Measurements from ENCODE around the gene SMCO1.
"Not testable (repeated sequence)": the region's sequence is repeated elsewhere in the genome, so short reads cannot be mapped to it uniquely, and the experiment has no call there.

The SMCO1 gene

DNA sequence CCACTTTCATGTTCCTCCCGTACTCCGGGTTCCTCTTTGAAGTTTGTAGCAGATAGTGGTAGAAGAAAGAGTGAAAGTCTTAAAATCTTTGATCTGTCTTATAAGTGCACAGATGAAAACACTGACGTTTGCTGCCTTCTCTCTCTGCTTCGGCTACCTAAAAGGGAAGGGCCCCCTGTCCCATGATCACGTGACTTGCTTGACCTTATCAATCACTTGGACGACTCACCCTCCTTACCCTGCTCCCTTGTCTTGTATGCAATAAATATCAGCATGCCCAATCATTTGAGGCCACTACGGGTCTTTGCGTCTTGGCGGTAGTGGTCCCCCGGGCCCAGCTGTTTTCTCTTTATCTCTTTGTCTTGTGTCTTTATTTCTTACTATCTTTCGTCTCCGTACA, 6.1 kb upstream of the SMCO1 start:
- H3K27ac ChIP-seq (ENCODE audit: low read depth, low read length); H3K9ac ChIP-seq (ENCODE audit: low read length); H3K4me3 ChIP-seq (ENCODE audit: low read depth, low read length); H3K27me3 ChIP-seq (ENCODE audit: control insufficient read depth, insufficient read depth, low read length); H3K36me3 ChIP-seq (ENCODE audit: control insufficient read depth, insufficient read depth, low read length): not testable (repeated sequence)
- Histone ChIP-seq H3K9me3 (ENCODE audit: control insufficient read depth, insufficient read depth, low read depth, low read length) (peaks cover 49% of the 10 kb centered on the region), H3K4me1 (ENCODE audit: control insufficient read depth, insufficient read depth, low read length) (peaks cover 11% of the 10 kb centered on the region)

DNA sequence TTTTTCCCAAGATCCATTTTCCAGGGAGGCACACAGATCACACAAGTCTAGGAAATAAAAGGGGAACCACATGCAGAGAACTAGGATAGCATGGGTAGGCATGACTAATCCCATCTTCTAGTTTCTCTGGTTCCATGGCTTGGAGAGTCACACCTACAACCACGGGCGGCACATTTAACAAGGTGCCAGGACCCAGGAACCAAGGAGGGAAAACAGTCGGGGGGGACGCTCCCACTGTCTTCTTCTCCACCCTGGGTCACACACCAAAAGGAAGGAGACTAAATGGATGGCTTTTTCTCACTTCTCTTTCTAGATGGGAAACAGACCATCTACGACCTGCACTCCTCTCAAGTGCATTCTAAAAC, 4.6 kb upstream of the SMCO1 start:
- H3K9me3 ChIP-seq (ENCODE audit: control insufficient read depth, insufficient read depth, low read depth, low read length): peaks cover 49% of the 10 kb centered on the region
- no peak overlapping the region for H3K9ac ChIP-seq (ENCODE audit: low read length)
- H3K27me3 ChIP-seq (ENCODE audit: control insufficient read depth, insufficient read depth, low read length): no peaks in the 10 kb centered on the region
- H3K4me3 ChIP-seq (ENCODE audit: low read depth, low read length): no peak overlapping the region
- H3K36me3 ChIP-seq (ENCODE audit: control insufficient read depth, insufficient read depth, low read length): no peaks in the 10 kb centered on the region
- no peak overlapping the region for H3K27ac ChIP-seq (ENCODE audit: low read depth, low read length)
- peaks cover 11% of the 10 kb centered on the region for H3K4me1 ChIP-seq (ENCODE audit: control insufficient read depth, insufficient read depth, low read length)

DNA sequence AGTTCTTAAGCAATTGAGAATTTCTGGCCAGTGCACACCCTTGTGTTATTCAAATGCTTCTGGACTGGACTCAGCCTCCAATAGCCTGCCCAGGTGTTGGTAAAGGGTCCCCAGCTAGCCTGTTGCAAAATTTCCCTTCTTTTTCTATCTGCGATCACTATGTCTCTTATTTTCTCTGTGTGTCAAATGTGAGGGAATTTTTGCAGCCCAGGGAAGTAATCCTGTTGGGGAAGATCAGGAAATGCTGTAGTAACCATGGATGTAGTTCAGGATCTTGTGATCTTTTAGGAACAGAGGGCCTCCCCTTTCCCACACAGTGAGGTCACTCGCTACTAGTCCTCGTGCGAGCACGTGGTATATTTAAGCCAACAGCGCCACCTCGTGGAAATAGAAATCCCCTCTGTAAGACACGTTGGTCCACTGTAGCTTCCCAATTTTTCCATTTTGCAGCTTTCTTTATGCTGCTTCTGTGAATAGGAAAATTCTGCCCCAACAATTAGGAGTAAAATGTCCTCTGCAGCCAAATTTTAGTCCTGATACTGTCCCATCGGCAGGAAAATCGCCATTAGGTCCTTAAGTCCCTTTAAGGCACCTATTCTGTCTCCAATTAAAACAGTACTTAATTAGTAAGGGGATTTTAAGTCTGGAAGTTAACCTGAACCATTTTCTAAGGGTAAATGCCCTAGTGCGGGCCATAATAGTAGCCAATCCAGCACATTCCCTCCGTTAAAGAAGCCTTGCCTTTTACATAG, 4.0 kb upstream of the SMCO1 start:
- Histone ChIP-seq H3K4me1 (ENCODE audit: control insufficient read depth, insufficient read depth, low read length) (peaks cover 11% of the 10 kb centered on the region), H3K4me3 (ENCODE audit: low read depth, low read length) (no peak overlapping the region), H3K27me3 (ENCODE audit: control insufficient read depth, insufficient read depth, low read length) (no peaks in the 10 kb centered on the region), H3K27ac (ENCODE audit: low read depth, low read length) (no peak overlapping the region), H3K9ac (ENCODE audit: low read length) (peak overlapping the region; percentile 0), H3K9me3 (ENCODE audit: control insufficient read depth, insufficient read depth, low read depth, low read length) (peaks cover 49% of the 10 kb centered on the region), H3K36me3 (ENCODE audit: control insufficient read depth, insufficient read depth, low read length) (no peaks in the 10 kb centered on the region)

DNA sequence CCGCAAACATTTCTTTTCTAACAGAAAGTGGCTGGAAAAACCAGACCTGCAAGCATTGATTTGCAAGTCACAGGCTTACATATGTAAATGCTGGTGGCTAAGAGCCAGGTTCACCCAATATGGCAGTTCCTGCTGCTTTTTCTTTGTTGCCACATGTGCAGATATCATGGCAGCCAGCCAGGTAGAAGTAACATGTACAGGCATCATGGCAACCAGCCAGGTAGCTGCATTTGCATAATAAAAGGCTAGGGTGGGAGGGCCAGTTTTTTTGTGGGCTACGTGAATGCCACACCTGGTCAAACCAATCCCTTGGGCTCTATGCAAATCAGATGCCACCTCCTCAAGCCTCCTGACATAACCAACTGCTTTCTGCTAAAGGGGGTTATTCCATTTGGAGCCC, 2.8 kb upstream of the SMCO1 start:
- Histone ChIP-seq H3K4me1 (ENCODE audit: control insufficient read depth, insufficient read depth, low read length) (peaks cover 11% of the 10 kb centered on the region), H3K36me3 (ENCODE audit: control insufficient read depth, insufficient read depth, low read length) (no peaks in the 10 kb centered on the region)

DNA sequence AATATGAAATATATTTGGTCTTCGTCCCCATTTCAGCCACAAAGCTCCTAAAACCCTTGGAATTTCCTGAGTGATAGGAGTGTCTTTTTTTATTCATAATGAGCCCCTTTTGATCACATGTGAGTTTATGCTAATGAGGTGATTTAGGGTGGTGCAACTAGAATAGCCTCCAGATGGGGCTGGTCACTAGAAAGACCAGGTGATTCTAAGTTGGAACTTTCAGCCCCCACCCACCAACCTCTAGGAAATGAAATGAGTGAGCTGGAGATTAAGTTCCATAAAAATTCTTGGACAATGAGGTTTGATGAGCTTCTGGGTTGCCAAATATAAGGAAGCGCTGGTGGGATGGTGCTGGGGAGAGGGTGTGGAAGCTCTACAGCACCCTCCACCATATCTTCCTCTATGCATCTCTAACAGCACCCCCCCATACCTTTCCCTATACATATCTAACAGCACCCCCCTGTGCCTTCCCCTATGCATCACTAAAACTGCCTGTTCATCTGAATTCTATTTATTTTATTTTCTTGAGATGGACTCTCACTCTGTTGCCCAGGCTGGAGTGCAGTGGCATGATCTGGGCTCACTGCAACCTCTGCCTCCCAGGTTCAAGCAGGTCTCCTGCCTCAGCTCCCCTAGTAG, 2.1 kb upstream of the SMCO1 start:
- H3K9me3 ChIP-seq (ENCODE audit: control insufficient read depth, insufficient read depth, low read depth, low read length): peaks cover 45% of the 10 kb centered on the region
- H3K27ac ChIP-seq (ENCODE audit: low read depth, low read length): peak overlapping the region; percentile 81; the same call in 1 of the 2 replicates
- H3K36me3 ChIP-seq (ENCODE audit: control insufficient read depth, insufficient read depth, low read length): no peaks in the 10 kb centered on the region
- H3K4me3 ChIP-seq (ENCODE audit: low read depth, low read length): peak overlapping the region; percentile 22; the same call in 1 of the 2 replicates
- H3K27me3 ChIP-seq (ENCODE audit: control insufficient read depth, insufficient read depth, low read length): no peaks in the 10 kb centered on the region
- peak overlapping the region; percentile 47 for H3K9ac ChIP-seq (ENCODE audit: low read length)
- H3K4me1 ChIP-seq (ENCODE audit: control insufficient read depth, insufficient read depth, low read length): peaks cover 11% of the 10 kb centered on the region

More for the DNA sequence above, 2.8 kb upstream of the SMCO1 start:
- Histone ChIP-seq H3K27ac (ENCODE audit: low read depth, low read length) (no peak overlapping the region; the same call in 1 of the 2 replicates), H3K4me3 (ENCODE audit: low read depth, low read length) (0 out of 2 replicates have a peak overlapping the region, but pooled peaks have one; percentile 22), H3K27me3 (ENCODE audit: control insufficient read depth, insufficient read depth, low read length) (no peaks in the 10 kb centered on the region), H3K9ac (ENCODE audit: low read length) (no peak overlapping the region), H3K9me3 (ENCODE audit: control insufficient read depth, insufficient read depth, low read depth, low read length) (peaks cover 49% of the 10 kb centered on the region)

DNA sequence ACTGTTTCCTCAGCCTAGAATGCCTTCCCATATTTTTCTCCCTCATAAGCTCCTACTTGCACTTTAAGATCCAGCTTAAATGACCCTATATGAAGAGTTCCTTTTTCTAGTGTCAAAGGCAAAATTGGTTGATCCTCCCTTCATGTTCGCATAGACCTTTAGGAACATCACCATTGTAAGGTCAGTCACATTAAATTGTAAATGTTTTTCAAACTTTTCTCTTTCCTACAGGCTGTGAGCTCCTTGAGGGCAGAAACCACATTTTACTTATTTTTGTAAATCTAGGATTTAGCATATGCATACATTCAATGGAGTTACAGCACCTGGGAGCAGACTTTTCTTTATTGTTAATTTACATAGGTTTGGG, 813 bp downstream of the SMCO1 start:
- Histone ChIP-seq H3K9me3 (ENCODE audit: control insufficient read depth, insufficient read depth, low read depth, low read length) (peaks cover 16% of the 10 kb centered on the region), H3K4me3 (ENCODE audit: low read depth, low read length) (no peak overlapping the region), H3K4me1 (ENCODE audit: control insufficient read depth, insufficient read depth, low read length) (peaks cover 11% of the 10 kb centered on the region), H3K27ac (ENCODE audit: low read depth, low read length) (no peak overlapping the region), H3K27me3 (ENCODE audit: control insufficient read depth, insufficient read depth, low read length) (no peaks in the 10 kb centered on the region), H3K9ac (ENCODE audit: low read length) (no peak overlapping the region), H3K36me3 (ENCODE audit: control insufficient read depth, insufficient read depth, low read length) (no peaks in the 10 kb centered on the region)

DNA sequence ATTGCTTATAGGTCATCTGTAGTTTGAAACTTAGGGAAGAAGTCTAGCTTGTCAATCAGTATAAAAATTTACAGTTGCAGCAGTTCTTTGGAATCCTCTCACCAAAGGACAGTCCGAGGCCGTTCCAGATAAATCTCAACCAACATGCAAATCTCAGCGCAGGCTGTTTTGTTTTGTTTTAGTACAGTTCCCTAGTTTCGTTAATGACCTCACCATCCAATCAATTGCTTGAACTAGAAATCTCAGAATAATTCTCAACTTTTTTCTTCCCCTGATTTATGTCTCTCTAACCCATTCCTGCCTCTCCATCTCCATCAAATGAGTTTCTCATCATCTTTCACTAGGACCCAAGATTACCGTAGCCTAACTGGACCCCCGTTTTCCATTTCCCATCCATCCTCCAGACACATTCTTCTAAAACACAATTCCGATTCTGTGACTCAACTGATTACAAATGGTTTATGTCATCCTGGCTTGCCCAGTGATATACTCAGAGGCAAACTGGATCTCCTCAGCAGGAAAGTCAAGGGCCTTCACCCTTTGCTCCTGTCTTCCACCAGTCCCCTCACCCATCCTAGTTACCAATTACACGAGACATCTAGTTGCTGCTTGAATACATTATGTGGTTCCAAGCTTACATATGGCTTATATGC, 1.3 kb downstream of the SMCO1 start:
- Histone ChIP-seq H3K9me3 (ENCODE audit: control insufficient read depth, insufficient read depth, low read depth, low read length) (peaks cover 11% of the 10 kb centered on the region), H3K4me1 (ENCODE audit: control insufficient read depth, insufficient read depth, low read length) (peaks cover 9% of the 10 kb centered on the region), H3K36me3 (ENCODE audit: control insufficient read depth, insufficient read depth, low read length) (no peaks in the 10 kb centered on the region), H3K4me3 (ENCODE audit: low read depth, low read length) (no peak overlapping the region), H3K27ac (ENCODE audit: low read depth, low read length) (no peak overlapping the region), H3K27me3 (ENCODE audit: control insufficient read depth, insufficient read depth, low read length) (no peaks in the 10 kb centered on the region), H3K9ac (ENCODE audit: low read length) (no peak overlapping the region)

DNA sequence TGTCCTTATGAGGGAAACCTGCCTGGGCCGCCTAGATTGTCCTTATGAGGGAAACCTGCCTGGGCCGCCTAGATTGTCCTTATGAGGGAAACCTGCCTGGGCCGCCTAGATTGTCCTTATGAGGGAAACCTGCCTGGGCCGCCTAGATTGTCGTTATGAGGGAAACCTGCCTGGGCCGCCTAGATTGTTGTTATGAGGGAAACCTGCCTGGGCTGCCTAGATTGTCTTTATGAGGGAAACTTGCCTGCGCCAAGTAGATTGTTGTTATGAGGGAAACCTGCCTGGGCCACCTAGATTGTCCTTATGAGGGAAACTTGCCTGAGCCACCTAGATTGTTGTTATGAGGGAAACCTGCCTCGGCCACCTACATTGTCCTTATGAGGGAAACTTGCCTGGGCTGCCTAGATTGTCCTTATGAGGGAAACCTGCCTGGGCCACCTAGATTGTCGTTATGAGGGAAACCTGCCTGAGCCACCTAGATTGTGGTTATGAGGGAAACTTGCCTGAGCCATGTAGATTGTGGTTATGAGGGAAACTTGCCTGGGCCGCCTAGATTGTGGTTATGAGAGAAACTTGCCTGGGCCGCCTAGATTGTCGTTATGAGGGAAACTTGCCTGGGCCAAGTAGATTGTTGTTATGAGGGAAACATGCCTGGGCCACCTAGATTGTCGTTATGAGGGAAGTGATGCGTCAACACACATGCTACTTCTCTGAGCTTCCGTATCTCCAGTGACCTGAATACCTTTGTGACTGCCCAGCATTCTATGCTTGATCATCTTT, 3.3 kb downstream of the SMCO1 start:
- H3K27ac ChIP-seq (ENCODE audit: low read depth, low read length); H3K4me1 ChIP-seq (ENCODE audit: control insufficient read depth, insufficient read depth, low read length); H3K4me3 ChIP-seq (ENCODE audit: low read depth, low read length); H3K36me3 ChIP-seq (ENCODE audit: control insufficient read depth, insufficient read depth, low read length); H3K9me3 ChIP-seq (ENCODE audit: control insufficient read depth, insufficient read depth, low read depth, low read length); H3K9ac ChIP-seq (ENCODE audit: low read length); H3K27me3 ChIP-seq (ENCODE audit: control insufficient read depth, insufficient read depth, low read length): not testable (repeated sequence)

DNA sequence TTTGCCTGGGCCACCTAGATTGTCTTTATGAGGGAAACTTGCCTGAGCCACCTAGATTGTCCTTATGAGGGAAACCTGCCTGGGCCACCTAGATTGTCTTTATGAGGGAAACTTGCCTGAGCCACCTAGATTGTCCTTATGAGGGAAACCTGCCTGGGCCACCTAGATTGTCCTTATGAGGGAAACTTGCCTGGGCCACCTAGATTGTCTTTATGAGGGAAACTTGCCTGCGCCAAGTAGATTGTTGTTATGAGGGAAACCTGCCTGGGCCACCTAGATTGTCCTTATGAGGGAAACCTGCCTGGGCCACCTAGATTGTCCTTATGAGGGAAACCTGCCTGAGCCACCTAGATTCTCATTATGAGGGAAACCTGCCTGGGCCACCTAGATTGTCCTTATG, 4.0 kb downstream of the SMCO1 start:
- H3K9me3 ChIP-seq (ENCODE audit: control insufficient read depth, insufficient read depth, low read depth, low read length): peaks cover 15% of the 10 kb centered on the region
- H3K4me3 ChIP-seq (ENCODE audit: low read depth, low read length); H3K4me1 ChIP-seq (ENCODE audit: control insufficient read depth, insufficient read depth, low read length); H3K27ac ChIP-seq (ENCODE audit: low read depth, low read length); H3K36me3 ChIP-seq (ENCODE audit: control insufficient read depth, insufficient read depth, low read length); H3K27me3 ChIP-seq (ENCODE audit: control insufficient read depth, insufficient read depth, low read length); H3K9ac ChIP-seq (ENCODE audit: low read length): not testable (repeated sequence)

DNA sequence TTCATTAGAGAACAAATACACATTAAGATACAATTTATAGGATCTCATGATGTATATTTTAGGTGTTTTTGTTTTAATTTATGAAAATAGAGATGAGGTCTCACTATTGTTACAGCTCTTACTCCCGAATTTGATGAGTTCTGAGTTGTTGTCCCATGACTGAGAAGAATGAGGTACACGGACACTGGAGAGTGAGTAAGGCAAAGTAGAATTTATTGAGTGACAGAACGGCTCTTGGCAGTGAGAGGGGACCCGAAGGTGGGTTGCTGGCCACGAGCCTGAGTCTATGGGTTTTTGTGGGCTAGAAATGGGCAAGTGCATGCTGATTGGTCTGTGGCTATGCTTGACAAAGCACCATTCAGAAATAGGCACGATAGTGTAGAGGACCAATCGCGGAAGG, 8.5 kb downstream of the SMCO1 start:
- H3K4me1 ChIP-seq (ENCODE audit: control insufficient read depth, insufficient read depth, low read length): no peaks in the 10 kb centered on the region
- H3K4me3 ChIP-seq (ENCODE audit: low read depth, low read length): no peak overlapping the region
- H3K9me3 ChIP-seq (ENCODE audit: control insufficient read depth, insufficient read depth, low read depth, low read length): peaks cover 15% of the 10 kb centered on the region
- no peaks in the 10 kb centered on the region for H3K27me3 ChIP-seq (ENCODE audit: control insufficient read depth, insufficient read depth, low read length)
- H3K9ac ChIP-seq (ENCODE audit: low read length): no peak overlapping the region
- no peak overlapping the region for H3K27ac ChIP-seq (ENCODE audit: low read depth, low read length)
- 0 out of 2 replicates have a peak, but pooled peaks cover 3% of the 10 kb centered on the region for H3K36me3 ChIP-seq (ENCODE audit: control insufficient read depth, insufficient read depth, low read length)
